Parathyroid adenoma (tissue), 2 donors: Measurements from ENCODE around the gene CACNA1C.

Experiments used
- H2AFZ ChIP-seq: fragments of 300-600 bp; sonication (generic); one replicate; pipeline ENCODE4 v1.7.0; 2017; ENCODE audit warnings: antibody characterized with exemption, mild to moderate bottlenecking
- H3K27ac ChIP-seq: fragments of 300-600 bp; sonication (generic); one replicate; pipeline ENCODE4 v1.7.0; 2017
- H3K27me3 ChIP-seq: fragments of 300-600 bp; sonication (generic); one replicate; pipeline ENCODE4 v1.7.0; 2017; ENCODE audit warnings: low read length; ENCODE audit not compliant: control insufficient read depth, insufficient read depth
- H3K36me3 ChIP-seq: fragments of 300-600 bp; sonication (generic); one replicate; pipeline ENCODE4 v1.7.0; 2017; ENCODE audit warnings: low read length; ENCODE audit not compliant: control insufficient read depth, insufficient read depth
- H3K4me1 ChIP-seq: fragments of 300-600 bp; sonication (generic); one replicate; pipeline ENCODE4 v1.7.0; 2017; ENCODE audit warnings: control low read depth
- H3K4me2 ChIP-seq: fragments of 300-600 bp; sonication (generic); one replicate; pipeline ENCODE4 v1.7.0; 2017; ENCODE audit warnings: low read length
- H3K4me3 ChIP-seq: fragments of 300-600 bp; sonication (generic); one replicate; pipeline ENCODE4 v1.7.0; 2017; ENCODE audit warnings: low read depth, low read length
- H3K79me2 ChIP-seq: fragments of 300-600 bp; sonication (generic); one replicate; pipeline ENCODE4 v1.7.0; 2017; ENCODE audit warnings: control low read depth
- H3K9ac ChIP-seq: fragments of 300-600 bp; sonication (generic); one replicate; pipeline ENCODE4 v1.7.0; 2017; ENCODE audit warnings: mild to moderate bottlenecking
- H3K9me3 ChIP-seq: fragments of 300-600 bp; sonication (generic); one replicate; pipeline ENCODE4 v1.7.0; 2017; ENCODE audit warnings: low read length; ENCODE audit not compliant: control insufficient read depth
- CTCF ChIP-seq: fragments of 300-600 bp; sonication (generic); IDR thresholded peaks from one replicate; pipeline ENCODE4 v1.7.0; 2017; ENCODE audit warnings: antibody characterized with exemption, mild to moderate bottlenecking
- donor health status: primary hyperparathyroidism.

Gene CACNA1C

GRCh38 chr12:2346416-2346815 lies 293.6 kb downstream of the CACNA1C start:
- Histone ChIP-seq H3K27ac (no peak overlapping the region), H3K79me2 (no peaks in the 10 kb centered on the region), H3K36me3 (no peaks in the 10 kb centered on the region), H3K9ac (no peak overlapping the region), H2AFZ (no peak overlapping the region), H3K4me1 (no peaks in the 10 kb centered on the region), H3K4me3 (no peak overlapping the region), H3K9me3 (no peaks in the 10 kb centered on the region), H3K27me3 (no peaks in the 10 kb centered on the region), H3K4me2 (no peak overlapping the region)
- no peak for TF ChIP-seq CTCF

- no peak overlapping the region for H3K9ac ChIP-seq
- H2AFZ ChIP-seq: no peak overlapping the region
- no peak for TF ChIP-seq CTCF
- no peak overlapping the region for H3K4me2 ChIP-seq
- no peaks in the 10 kb centered on the region for H3K79me2 ChIP-seq
- H3K36me3 ChIP-seq: no peaks in the 10 kb centered on the region
- H3K4me3 ChIP-seq: no peak overlapping the region
- no peak overlapping the region for H3K27ac ChIP-seq
- H3K27me3 ChIP-seq: no peaks in the 10 kb centered on the region
- no peaks in the 10 kb centered on the region for H3K4me1 ChIP-seq
- H3K9me3 ChIP-seq: no peaks in the 10 kb centered on the region
Measured at GRCh38 chr12:2347137-2347843, 294.5 kb downstream of the CACNA1C start.

- H2AFZ ChIP-seq: no peak overlapping the region
- H3K36me3 ChIP-seq: no peaks in the 10 kb centered on the region
- no peak overlapping the region for H3K9ac ChIP-seq
- no peaks in the 10 kb centered on the region for H3K9me3 ChIP-seq
- H3K4me3 ChIP-seq: no peak overlapping the region
- H3K79me2 ChIP-seq: no peaks in the 10 kb centered on the region
- H3K27me3 ChIP-seq: no peaks in the 10 kb centered on the region
- H3K4me1 ChIP-seq: no peaks in the 10 kb centered on the region
- H3K27ac ChIP-seq: no peak overlapping the region
- TF ChIP-seq CTCF: no peak
- H3K4me2 ChIP-seq: no peak overlapping the region
Measured at GRCh38 chr12:2347844-2348481, 295.2 kb downstream of the CACNA1C start.

GRCh38 chr12:2348482-2348852 lies 295.7 kb downstream of the CACNA1C start:
- H3K4me2 ChIP-seq: no peak overlapping the region
- H3K4me3 ChIP-seq: no peak overlapping the region
- no peaks in the 10 kb centered on the region for H3K79me2 ChIP-seq
- no peaks in the 10 kb centered on the region for H3K9me3 ChIP-seq
- no peaks in the 10 kb centered on the region for H3K36me3 ChIP-seq
- H3K27me3 ChIP-seq: no peaks in the 10 kb centered on the region
- TF ChIP-seq CTCF: no peak
- no peak overlapping the region for H2AFZ ChIP-seq
- no peak overlapping the region for H3K9ac ChIP-seq
- no peaks in the 10 kb centered on the region for H3K4me1 ChIP-seq
- H3K27ac ChIP-seq: no peak overlapping the region

- Histone ChIP-seq H3K27ac (no peak overlapping the region), H2AFZ (no peak overlapping the region), H3K79me2 (no peaks in the 10 kb centered on the region), H3K36me3 (no peaks in the 10 kb centered on the region), H3K4me2 (no peak overlapping the region), H3K27me3 (no peaks in the 10 kb centered on the region), H3K4me3 (no peak overlapping the region), H3K9ac (no peak overlapping the region), H3K4me1 (no peaks in the 10 kb centered on the region), H3K9me3 (no peaks in the 10 kb centered on the region)
- no peak for TF ChIP-seq CTCF
Measured at GRCh38 chr12:2351161-2351560, 298.4 kb downstream of the CACNA1C start.
